Hepatocyte (in vitro differentiated cells): ENCODE measurements around the gene THPO. TPM values are rescaled to one million over a fixed set of nuclear protein-coding genes. Genes with fewer than 3 reads are reported as not detected.

Experiments
- DNase-seq: peaks from one replicate; pipeline ENCODE4 v3.0.0-alpha.2; 2016; ENCODE audit warnings: low spot score
- H2AFZ ChIP-seq: fragments of 200-600 bp; sonication (generic); 2 replicates; pipeline ENCODE4 v1.6.0; 2016; ENCODE audit warnings: antibody characterized with exemption, mild to moderate bottlenecking
- H3K27ac ChIP-seq: fragments of 200-600 bp; sonication (generic); 2 replicates; pipeline ENCODE4 v1.5.1; 2016; ENCODE audit warnings: mild to moderate bottlenecking
- H3K27me3 ChIP-seq: fragments of 200-600 bp; sonication (generic); 2 replicates; pipeline ENCODE4 v1.6.1; 2016
- H3K36me3 ChIP-seq: fragments of 200-600 bp; sonication (generic); replicated peaks from 2 replicates; pipeline ENCODE4 v1.5.1; 2016; ENCODE audit warnings: low read depth; ENCODE audit not compliant: insufficient read depth
- H3K4me1 ChIP-seq: fragments of 200-600 bp; sonication (generic); 2 replicates; pipeline ENCODE4 v1.5.1; 2016; ENCODE audit warnings: mild to moderate bottlenecking, moderate library complexity; ENCODE audit not compliant: insufficient read depth
- H3K4me2 ChIP-seq: fragments of 200-600 bp; sonication (generic); 2 replicates; pipeline ENCODE4 v1.6.0; 2016
- H3K4me3 ChIP-seq: fragments of 200-600 bp; sonication (generic); 2 replicates; pipeline ENCODE4 v1.5.1; 2016; ENCODE audit warnings: mild to moderate bottlenecking
- H3K79me2 ChIP-seq: fragments of 200-600 bp; sonication (generic); 2 replicates; pipeline ENCODE4 v1.6.0; 2017; ENCODE audit warnings: mild to moderate bottlenecking
- H3K9me2 ChIP-seq: fragments of 200-600 bp; sonication (generic); replicated peaks from 2 replicates; pipeline ENCODE4 v1.6.0; 2017; ENCODE audit warnings: mild to moderate bottlenecking; ENCODE audit not compliant: insufficient read depth
- H3K9me3 ChIP-seq: fragments of 200-600 bp; sonication (generic); 2 replicates; pipeline ENCODE4 v1.5.1; 2016; ENCODE audit warnings: low read depth, mild to moderate bottlenecking
- H4K20me1 ChIP-seq: fragments of 200-600 bp; sonication (generic); 2 replicates; pipeline ENCODE4 v1.6.0; 2016; ENCODE audit warnings: mild to moderate bottlenecking; ENCODE audit not compliant: insufficient read depth, poor library complexity, severe bottlenecking
- EZH2 ChIP-seq: fragments of 200-600 bp; sonication (generic); IDR thresholded peaks from 2 replicates; pipeline ENCODE4 v1.6.1; 2016; ENCODE audit warnings: antibody characterized with exemption, mild to moderate bottlenecking, borderline replicate concordance
- EZH2phosphoT487 ChIP-seq: fragments of 200-600 bp; sonication (generic); IDR thresholded peaks from one replicate; pipeline ENCODE4 v1.6.1; 2018; ENCODE audit warnings: antibody characterized with exemption, mild to moderate bottlenecking, low read depth, moderate library complexity; ENCODE audit not compliant: unreplicated experiment, severe bottlenecking
- WGBS: methylation state at CpG from one replicate; pipeline ENCODE4 v1.1.6; 2016; ENCODE audit warnings: low lambda C conversion rate; ENCODE audit errors: missing lambda C conversion rate; 5-methylcytosine and 5-hydroxymethylcytosine counted together
- polyA plus RNA-seq: library from polyadenylated mRNA; unstranded; fragments of >200 nt; fragmentation: Nextera tagmentation; extraction: Ambion mirVana; gene quantifications from 2 replicates; pipeline ENCODE4 v1.2.1, GENCODE V29; 2016
- total RNA-seq: library from RNA; depleted of rRNA; stranded (reverse); fragments of >200 nt; gene quantifications from 2 replicates; pipeline ENCODE4 v1.2.3, GENCODE V29; 2014
- TF ChIP-seq, protein P1 (sequence below): fragments of 200-600 bp; sonication (generic); IDR thresholded peaks from 2 replicates; pipeline ENCODE4 v1.5.1; 2016; ENCODE audit warnings: antibody characterized with exemption, mild to moderate bottlenecking; ENCODE audit not compliant: poor library complexity

The THPO gene
- total and polyA plus RNA-seq, 2 experiments from 2014 or later = 1.8 to 5.2 TPM

DNA sequence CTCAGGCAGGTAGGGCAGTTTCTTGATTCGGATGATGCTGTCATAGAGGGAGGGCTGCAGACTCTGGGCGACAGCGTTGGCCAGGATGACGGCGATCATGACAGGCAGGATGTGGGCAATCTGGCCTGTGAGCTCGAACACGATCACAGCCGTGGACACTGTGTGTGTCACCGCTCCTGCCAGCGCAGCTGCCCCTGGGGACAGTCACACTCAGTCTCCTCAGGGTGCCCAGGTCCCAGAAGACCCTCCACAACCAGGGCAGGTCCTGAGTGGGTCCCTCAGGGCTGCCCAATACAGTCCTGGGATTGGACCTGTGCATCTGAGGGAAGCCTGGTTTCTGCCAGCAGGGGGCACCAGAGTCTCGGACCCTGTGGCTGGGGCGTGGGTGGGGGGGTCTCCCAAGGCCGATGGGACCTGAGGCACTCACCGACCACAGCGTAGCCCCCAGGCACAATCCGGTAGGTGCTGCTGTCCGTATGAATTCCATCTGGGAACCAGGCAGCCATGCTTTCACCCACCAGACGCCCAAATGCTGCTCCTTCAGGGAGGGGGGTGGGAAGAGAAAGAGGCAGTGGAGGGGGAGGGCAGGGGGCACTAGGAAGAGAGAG is 23.8 kb downstream of the THPO start:
- H2AFZ ChIP-seq = no peak overlapping the region
- DNase-seq = peak; percentile 66
- no peak overlapping the region for H3K27ac ChIP-seq
- H3K27me3 ChIP-seq = no peaks in the 10 kb centered on the region
- no peak for TF ChIP-seq EZH2
- TF ChIP-seq, protein P1, sequence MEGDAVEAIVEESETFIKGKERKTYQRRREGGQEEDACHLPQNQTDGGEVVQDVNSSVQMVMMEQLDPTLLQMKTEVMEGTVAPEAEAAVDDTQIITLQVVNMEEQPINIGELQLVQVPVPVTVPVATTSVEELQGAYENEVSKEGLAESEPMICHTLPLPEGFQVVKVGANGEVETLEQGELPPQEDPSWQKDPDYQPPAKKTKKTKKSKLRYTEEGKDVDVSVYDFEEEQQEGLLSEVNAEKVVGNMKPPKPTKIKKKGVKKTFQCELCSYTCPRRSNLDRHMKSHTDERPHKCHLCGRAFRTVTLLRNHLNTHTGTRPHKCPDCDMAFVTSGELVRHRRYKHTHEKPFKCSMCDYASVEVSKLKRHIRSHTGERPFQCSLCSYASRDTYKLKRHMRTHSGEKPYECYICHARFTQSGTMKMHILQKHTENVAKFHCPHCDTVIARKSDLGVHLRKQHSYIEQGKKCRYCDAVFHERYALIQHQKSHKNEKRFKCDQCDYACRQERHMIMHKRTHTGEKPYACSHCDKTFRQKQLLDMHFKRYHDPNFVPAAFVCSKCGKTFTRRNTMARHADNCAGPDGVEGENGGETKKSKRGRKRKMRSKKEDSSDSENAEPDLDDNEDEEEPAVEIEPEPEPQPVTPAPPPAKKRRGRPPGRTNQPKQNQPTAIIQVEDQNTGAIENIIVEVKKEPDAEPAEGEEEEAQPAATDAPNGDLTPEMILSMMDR = peak; percentile 70
- no peaks in the 10 kb centered on the region for H3K9me2 ChIP-seq
- no peaks in the 10 kb centered on the region for H3K9me3 ChIP-seq
- no peak overlapping the region for H3K4me2 ChIP-seq
- no peaks in the 10 kb centered on the region for H4K20me1 ChIP-seq
- H3K79me2 ChIP-seq = peaks cover 3% of the 10 kb centered on the region
- no peaks in the 10 kb centered on the region for H3K36me3 ChIP-seq
- WGBS = 67% methylated on average over 17 of the region's 18 CpGs
- no peak overlapping the region for H3K4me3 ChIP-seq
- H3K4me1 ChIP-seq = peaks cover 5% of the 10 kb centered on the region

DNA sequence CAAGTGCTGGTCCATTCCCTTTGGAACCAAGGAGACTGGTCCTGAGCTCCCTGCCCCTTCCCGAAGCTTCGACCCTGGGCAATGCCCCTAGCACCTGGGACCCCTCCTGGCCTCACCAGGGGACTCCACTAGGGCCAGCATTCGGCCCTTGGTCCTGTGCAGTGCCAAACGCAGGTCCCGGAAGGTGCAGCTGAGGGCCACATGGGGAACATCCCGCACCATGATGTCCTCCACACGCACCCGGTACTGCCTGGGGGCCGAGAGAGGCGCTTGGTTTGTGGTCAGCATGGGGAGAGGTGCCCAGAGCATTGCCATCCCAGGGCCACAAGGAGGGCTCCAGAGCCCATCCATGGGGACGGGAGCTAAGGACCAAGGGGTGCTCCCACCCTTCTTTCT is 24.5 kb downstream of the THPO start:
- DNase-seq = no peak
- H3K36me3 ChIP-seq = no peaks in the 10 kb centered on the region
- no peaks in the 10 kb centered on the region for H3K9me3 ChIP-seq
- H3K4me3 ChIP-seq = no peak overlapping the region
- no peaks in the 10 kb centered on the region for H3K79me2 ChIP-seq
- TF ChIP-seq EZH2 (no peak), EZH2phosphoT487 (no peak)
- TF ChIP-seq, protein P1 = no peak
- no peak overlapping the region for H3K27ac ChIP-seq
- H3K27me3 ChIP-seq = no peaks in the 10 kb centered on the region
- H3K4me1 ChIP-seq = peaks cover 6% of the 10 kb centered on the region
- no peaks in the 10 kb centered on the region for H3K9me2 ChIP-seq
- 98% methylated on average over 11 of the region's 11 CpGs for WGBS
- no peak overlapping the region for H3K4me2 ChIP-seq
- no peaks in the 10 kb centered on the region for H4K20me1 ChIP-seq
- no peak overlapping the region for H2AFZ ChIP-seq

DNA sequence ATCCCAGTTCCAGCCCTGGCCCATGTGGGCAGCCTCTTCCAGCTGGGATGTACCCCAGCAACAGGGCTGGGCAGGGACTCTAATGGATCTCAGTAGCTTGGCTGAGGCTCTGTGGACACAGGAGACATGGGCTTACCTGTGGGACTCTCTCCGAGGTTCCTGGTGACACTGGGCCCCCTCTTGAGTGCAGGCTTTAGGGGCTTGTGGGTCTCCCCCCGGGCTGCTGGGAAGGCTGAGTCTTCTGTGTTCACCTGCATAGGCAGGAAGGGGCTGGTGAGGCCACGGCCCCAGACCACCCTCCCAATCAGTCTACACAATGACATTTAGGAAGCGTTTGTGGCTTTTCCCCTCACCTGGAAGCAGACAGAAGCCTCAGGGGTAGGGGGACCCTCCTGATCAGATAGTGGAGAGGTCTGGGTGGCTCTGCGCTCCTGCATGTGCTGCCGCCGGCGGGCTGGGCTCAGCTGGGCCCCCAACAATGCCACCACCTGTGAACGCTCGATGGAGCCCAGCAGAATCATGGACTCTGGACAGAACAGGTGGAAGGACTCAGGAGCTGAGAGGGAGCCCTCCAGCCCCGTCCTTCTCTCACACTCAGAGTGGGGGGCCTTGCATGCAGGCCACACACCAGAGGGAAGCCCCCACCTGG is 25.0 kb downstream of the THPO start:
- H2AFZ ChIP-seq = no peak overlapping the region
- no peak overlapping the region for H3K4me3 ChIP-seq
- no peak overlapping the region for H3K27ac ChIP-seq
- H3K27me3 ChIP-seq = no peaks in the 10 kb centered on the region
- no peaks in the 10 kb centered on the region for H3K9me3 ChIP-seq
- no peaks in the 10 kb centered on the region for H3K36me3 ChIP-seq
- H3K9me2 ChIP-seq = no peaks in the 10 kb centered on the region
- peaks cover 9% of the 10 kb centered on the region for H3K4me1 ChIP-seq
- H3K4me2 ChIP-seq = no peak overlapping the region
- 95% methylated on average over 11 of the region's 11 CpGs for whole genome bisulfite sequencing
- no peaks in the 10 kb centered on the region for H3K79me2 ChIP-seq
- H4K20me1 ChIP-seq = no peaks in the 10 kb centered on the region
- no peak for DNase-seq
- TF ChIP-seq, protein P1 = no peak
- TF ChIP-seq EZH2phosphoT487 = no peak
- no peak for TF ChIP-seq EZH2
